Measurements from ENCODE around the gene FAM114A1.

- TF ChIP-seq CTCF (IDR thresholded peaks at IDR 0.05; ENCODE audit: low read depth, low read length) (no peak), POLR2A (IDR thresholded peaks at IDR 0.05; ENCODE audit: extremely low read depth, insufficient read length) (no peak)
Measured at GRCh38 chr4:38925492-38926413, 58.1 kb downstream of the FAM114A1 start.
